Aorta (tissue), 5 donors: ENCODE results near the gene CEND1. TPM values are rescaled to one million over a fixed set of nuclear protein-coding genes. Genes with fewer than 3 reads are reported as not detected.
"Not testable (repeated sequence)": the region's sequence is repeated elsewhere in the genome, so short reads cannot be mapped to it uniquely, and the experiment has no call there.

Experiments
- ATAC-seq: fragments of 200-7000 bp; cut with Tn5 transposase; one replicate; pipeline ENCODE4 v1.9.1; 2022; ENCODE audit warnings: moderate library complexity; ENCODE audit not compliant: low FRiP score
- DNase-seq, 2 donors: peaks; one replicate each; pipeline ENCODE4 v3.0.0-alpha.2; 2020
- H3K27ac ChIP-seq, 2 donors: one replicate each; pipeline ENCODE4 v1.5.1; 2013; ENCODE audit warnings: low read length in 2 of 2, mild to moderate bottlenecking in 2 of 2, moderate library complexity in 2 of 2, control low read depth in 1 of 2, inconsistent platforms in 1 of 2, low read depth in 1 of 2
- H3K27me3 ChIP-seq, 2 donors: one replicate each; pipeline ENCODE4 v1.6.1; 2013; ENCODE audit warnings: control low read depth in 1 of 2, low read length in 1 of 2, mild to moderate bottlenecking in 1 of 2, moderate library complexity in 1 of 2; ENCODE audit not compliant: insufficient read depth in 2 of 2, control insufficient read depth in 1 of 2
- H3K36me3 ChIP-seq, 2 donors: one replicate each; pipeline ENCODE4 v1.6.1; 2013; ENCODE audit warnings: control low read depth in 1 of 2, low read length in 1 of 2, mild to moderate bottlenecking in 1 of 2; ENCODE audit not compliant: insufficient read depth in 2 of 2, control insufficient read depth in 1 of 2
- H3K4me1 ChIP-seq, 2 donors: one replicate each; pipeline ENCODE4 v1.6.1; 2013; ENCODE audit warnings: low read length in 2 of 2, control low read depth in 1 of 2, mild to moderate bottlenecking in 1 of 2, moderate library complexity in 1 of 2; ENCODE audit not compliant: insufficient read depth in 2 of 2, control insufficient read depth in 1 of 2
- H3K4me3 ChIP-seq, 2 donors: one replicate each; pipeline ENCODE4 v1.5.1; 2013; ENCODE audit warnings: low read length in 2 of 2, control low read depth in 1 of 2, mild to moderate bottlenecking in 1 of 2
- H3K9me3 ChIP-seq: one replicate; pipeline ENCODE4 v1.6.1; 2013; ENCODE audit warnings: mild to moderate bottlenecking, low read length; ENCODE audit not compliant: control insufficient read depth
- WGBS, 2 donors: extraction: QIAGEN DNeasy Blood & Tissue Kit; methylation state at CpG; one replicate each; pipeline ENCODE4 v1.1.7; 2013; 5-methylcytosine and 5-hydroxymethylcytosine counted together
- intact Hi-C, 2 donors: fragments of 100-400 bp; cut with DNase I; formaldehyde crosslinking; loops; one replicate each; pipeline versions ENCODE4 v1.14.2 to v1.15.0; 2022
- polyA plus RNA-seq, 2 donors: library from polyadenylated mRNA; stranded (reverse); fragments of 200-250 nt; gene quantifications; one replicate each; pipeline ENCODE4 v1.2.3, GENCODE V29; 2013
- total RNA-seq, 2 donors: library from RNA; stranded (reverse); fragmentation: NEBNext Ultra II Directional; extraction: Animal tissue kit (Norgen Biotek cat#: 25700); gene quantifications; one replicate each; pipeline ENCODE4 v1.2.1, GENCODE V29; 2021
- donor health status: healthy with polysubstance abuse.
- donor health status: Bipolar disorder and iron deficiency.
- donor health status: DM: no; HTN: no; CAD: no.
- donor health status: DM: no; HTN: no; CAD: no.
- donor health status: DM: yes; HTN: yes; CAD: no.

The CEND1 gene
- total and polyA plus RNA-seq, 4 donors = 0.10 TPM; not detected in 3

DNA sequence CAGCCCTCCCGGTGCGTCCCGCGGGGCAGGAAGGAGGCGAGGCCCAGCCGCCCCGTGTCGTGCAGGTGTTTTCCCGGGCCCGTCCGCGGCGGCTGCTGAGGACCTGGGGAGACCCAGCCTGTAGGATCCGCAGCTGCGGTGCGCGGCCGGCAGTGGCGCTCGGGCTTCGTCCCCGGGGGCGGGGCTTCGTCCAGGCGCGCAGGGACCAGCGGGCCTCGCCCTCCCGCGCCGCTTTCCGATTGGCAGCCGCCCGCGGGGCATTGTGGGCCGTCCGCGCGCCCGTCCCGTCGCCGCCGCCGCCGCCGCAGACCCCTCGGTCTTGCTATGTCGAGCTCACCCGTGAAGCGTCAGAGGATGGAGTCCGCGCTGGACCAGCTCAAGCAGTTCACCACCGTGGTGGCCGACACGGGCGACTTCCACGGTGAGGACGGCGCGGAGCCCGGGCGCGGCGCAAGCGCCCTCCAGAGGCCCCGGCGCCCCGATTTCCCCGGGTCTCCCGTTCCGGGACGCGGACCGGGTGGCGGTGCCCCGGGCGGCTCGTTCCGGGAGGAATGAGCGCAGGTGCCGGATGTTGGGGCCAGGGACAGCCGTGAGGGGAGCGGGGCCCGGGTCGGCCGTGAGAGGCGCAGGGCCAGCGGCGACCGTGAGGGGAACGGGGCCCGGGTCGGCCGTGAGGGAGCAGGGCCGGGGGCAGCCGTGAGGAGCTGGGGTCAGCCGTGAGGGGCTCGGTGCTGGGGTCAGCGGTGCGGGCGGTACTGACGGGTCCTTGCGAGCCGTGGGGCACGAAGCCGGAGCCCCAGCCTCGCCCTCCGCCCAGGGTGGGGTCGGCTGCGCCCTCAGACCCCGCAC is 42.5 kb downstream of the CEND1 start, which contains the start of gene TALDO1:
TSS of gene TALDO1 (plus strand) at position 307 of the 849 bp plus-strand sequence. CDS start at position 325, 18 bp downstream.
- WGBS, 2 donors = 0 to 1% methylated on average over 58 to 112 of the region's 112 CpGs
- Histone ChIP-seq H3K27ac (peak within 1 kb of the TSS in 1 of 2 donors; percentile 46), H3K36me3 (no peaks in the 10 kb centered on the region), H3K27me3 (no peaks in the 10 kb centered on the region), H3K9me3 (no peaks in the 10 kb centered on the region), H3K4me3 (peak within 1 kb of the TSS; percentile 67 to 82), H3K4me1 (peaks cover 0 to 4% of the 10 kb centered on the region in 2 donors)
- peak; percentile 96 for ATAC-seq
- peak; percentile 94 to 98 for DNase-seq
- intact Hi-C loops = no loop called here

DNA sequence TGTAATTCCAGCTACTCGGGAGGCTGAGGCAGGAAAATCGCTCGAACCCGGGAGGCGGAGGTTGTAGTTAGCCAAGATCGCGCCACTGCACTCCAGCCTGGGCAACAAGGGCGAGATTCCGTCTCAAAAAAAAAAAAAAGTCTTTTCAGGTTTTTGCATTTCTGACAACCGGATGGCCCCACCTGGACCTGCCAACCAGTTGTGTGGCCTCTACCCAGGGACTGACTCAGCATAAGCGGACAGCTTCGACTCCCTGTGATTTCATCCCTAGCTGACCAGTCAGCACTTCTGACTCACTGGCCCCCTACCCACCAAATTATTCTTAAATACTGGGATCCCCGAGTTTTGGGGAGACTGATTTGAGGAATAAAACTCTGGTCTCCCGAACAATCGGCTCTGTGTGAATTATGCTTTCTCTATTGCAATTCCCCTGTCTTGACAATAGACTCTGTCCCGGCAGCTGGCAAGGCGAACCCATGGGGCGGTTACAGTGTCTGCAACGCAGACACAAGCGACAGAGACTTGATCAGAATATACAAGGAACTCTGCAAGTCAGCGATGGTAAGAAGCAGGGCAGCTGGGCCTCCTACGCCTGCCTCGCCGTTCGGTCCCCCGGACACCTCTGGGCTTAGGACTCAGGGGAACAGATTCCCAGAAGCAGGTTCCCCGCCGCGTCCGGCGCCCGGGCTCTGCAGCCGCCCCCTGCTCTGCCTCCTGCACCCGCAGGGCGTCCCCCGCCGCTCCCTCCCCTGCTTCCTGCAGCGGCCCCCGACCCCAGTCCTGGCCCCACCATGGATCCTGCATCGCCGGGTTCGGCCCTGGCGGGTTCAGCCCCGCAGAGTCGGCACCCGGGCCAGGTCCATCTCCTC is 43.4 kb downstream of the CEND1 start:
- Histone ChIP-seq H3K9me3 (no peaks in the 10 kb centered on the region), H3K4me3 (peak overlapping the region; percentile 58 to 67), H3K36me3 (no peaks in the 10 kb centered on the region), H3K27ac (peak overlapping the region in 1 of 2 donors; percentile 25), H3K27me3 (no peaks in the 10 kb centered on the region), H3K4me1 (peaks cover 0 to 4% of the 10 kb centered on the region in 2 donors)
- ATAC-seq (peak; percentile 69), DNase-seq (peak in 1 of 2 donors; percentile 58)
- WGBS, 2 donors = 24 to 26% methylated on average over 45 to 46 of the region's 46 CpGs
- intact Hi-C loops = no loop called here

DNA sequence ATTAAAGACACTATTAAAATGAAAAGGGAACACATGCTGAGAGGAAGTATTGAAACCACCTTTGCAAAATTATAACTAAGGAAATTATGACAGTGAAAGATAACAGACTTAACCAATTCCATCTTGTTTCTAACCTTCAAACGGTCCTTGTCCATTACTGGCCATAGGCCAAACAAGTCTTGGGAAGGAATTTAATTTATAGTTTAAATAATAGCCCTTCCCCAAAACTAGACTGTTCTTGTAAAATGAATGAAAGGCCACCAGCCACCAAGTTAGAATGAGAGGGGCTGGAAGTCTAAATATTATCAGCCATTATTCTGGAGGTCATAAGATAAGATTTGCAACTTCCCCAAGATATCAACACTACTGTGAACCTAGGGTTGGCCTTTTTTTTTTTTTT is 44.5 kb downstream of the CEND1 start:
- H3K4me1 ChIP-seq = peaks cover 0 to 4% of the 10 kb centered on the region in 2 donors
- ATAC-seq (no peak), DNase-seq (no peak)
- no peaks in the 10 kb centered on the region for H3K9me3 ChIP-seq
- H3K36me3 ChIP-seq = no peaks in the 10 kb centered on the region
- H3K27ac ChIP-seq = no peak overlapping the region
- intact Hi-C loops = no loop called here
- 51 to 60% methylated on average over 1 of the region's 1 CpG for WGBS, 2 donors
- H3K4me3 ChIP-seq = no peak overlapping the region
- no peaks in the 10 kb centered on the region for H3K27me3 ChIP-seq

DNA sequence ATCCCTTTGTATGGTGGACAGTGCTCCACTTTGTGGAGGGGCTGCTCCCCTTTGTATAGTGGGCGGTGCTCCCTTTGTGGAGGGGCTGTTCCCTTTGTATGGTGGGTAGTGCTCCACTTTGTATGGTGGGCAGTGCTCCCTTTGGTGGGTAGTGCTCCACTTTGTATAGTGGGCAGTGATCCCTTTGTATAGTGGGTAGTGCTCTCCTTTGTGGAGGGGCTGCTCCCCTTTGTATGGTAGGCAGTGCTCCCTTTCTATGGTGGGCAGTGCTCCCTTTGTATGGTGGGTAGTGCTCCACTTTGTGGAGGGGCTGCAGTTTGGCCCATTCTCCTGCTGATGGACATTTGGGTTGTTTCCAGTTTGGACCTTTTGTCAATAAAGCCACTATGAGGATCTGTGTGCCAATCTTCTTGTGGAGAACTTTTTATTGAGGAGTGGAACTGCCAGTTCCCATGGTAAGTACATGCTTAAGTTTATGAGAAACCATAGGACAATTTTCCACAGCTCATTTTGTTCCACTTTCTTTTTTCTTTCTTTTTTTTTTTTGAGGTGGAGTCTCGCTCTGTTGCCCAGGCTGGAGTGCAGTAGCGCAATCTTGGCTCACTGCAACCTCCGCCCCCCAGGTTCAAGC is 47.2 kb downstream of the CEND1 start:
- no peaks in the 10 kb centered on the region for H3K27me3 ChIP-seq
- no peaks in the 10 kb centered on the region for H3K9me3 ChIP-seq
- no peaks in the 10 kb centered on the region for H3K4me1 ChIP-seq
- H3K4me3 ChIP-seq = no peak overlapping the region
- ATAC-seq (no peak), DNase-seq (no peak)
- no peak overlapping the region for H3K27ac ChIP-seq
- WGBS, 2 donors = 90 to 99% methylated on average over 4 of the region's 4 CpGs
- intact Hi-C loops = no loop called here
- no peaks in the 10 kb centered on the region for H3K36me3 ChIP-seq

DNA sequence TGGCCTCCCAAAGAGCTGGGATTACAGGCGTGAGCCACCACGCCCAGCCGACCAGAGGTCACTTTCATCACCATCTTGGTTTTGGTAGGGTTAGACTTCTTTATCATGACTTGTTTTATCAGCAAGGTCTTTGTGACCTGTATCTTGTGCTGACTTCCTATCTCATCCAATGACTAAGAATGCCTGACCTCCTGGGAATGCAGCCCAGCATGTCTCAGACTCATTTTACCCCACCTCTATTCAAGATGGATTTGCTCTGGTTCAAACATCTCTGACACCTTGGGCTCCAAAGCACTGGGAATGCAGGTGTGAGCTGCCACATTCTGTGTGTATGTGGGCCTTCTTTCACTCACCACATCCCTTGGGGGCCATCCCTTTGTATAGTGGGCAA is 47.7 kb downstream of the CEND1 start:
- H3K36me3 ChIP-seq = no peaks in the 10 kb centered on the region
- H3K27me3 ChIP-seq = no peaks in the 10 kb centered on the region
- DNase-seq (no peak), ATAC-seq (no peak)
- H3K27ac ChIP-seq = no peak overlapping the region
- H3K4me1 ChIP-seq = no peaks in the 10 kb centered on the region
- H3K4me3 ChIP-seq = no peak overlapping the region
- intact Hi-C loops = no loop called here
- WGBS, 2 donors = 93 to 100% methylated on average over 3 of the region's 3 CpGs
- no peaks in the 10 kb centered on the region for H3K9me3 ChIP-seq

DNA sequence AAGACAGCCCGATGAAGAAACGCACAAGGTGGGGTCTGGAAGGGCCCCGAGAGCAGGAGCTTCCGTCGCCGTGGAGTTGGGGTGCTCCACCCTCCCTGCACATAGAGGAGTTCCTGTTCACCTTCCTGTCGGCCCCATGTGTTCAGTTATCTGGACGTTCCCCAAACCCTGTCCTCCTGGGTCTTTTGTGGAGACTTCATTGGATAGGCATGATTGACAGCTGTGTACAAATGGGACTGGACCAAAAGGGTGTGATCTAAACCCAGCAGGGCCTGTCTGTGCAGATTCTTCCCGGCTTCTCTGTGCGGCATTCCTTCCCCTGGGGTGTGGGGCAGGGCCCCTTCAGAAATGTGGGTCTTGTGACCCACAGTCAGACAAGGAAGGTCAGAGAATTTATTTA is 52.0 kb downstream of the CEND1 start:
- H3K4me3 ChIP-seq, H3K27me3 ChIP-seq, H3K36me3 ChIP-seq, intact Hi-C loops, H3K9me3 ChIP-seq, DNase-seq, ATAC-seq, H3K4me1 ChIP-seq, H3K27ac ChIP-seq: not testable (repeated sequence)
- 64 to 77% methylated on average over 10 of the region's 10 CpGs for WGBS, 2 donors

DNA sequence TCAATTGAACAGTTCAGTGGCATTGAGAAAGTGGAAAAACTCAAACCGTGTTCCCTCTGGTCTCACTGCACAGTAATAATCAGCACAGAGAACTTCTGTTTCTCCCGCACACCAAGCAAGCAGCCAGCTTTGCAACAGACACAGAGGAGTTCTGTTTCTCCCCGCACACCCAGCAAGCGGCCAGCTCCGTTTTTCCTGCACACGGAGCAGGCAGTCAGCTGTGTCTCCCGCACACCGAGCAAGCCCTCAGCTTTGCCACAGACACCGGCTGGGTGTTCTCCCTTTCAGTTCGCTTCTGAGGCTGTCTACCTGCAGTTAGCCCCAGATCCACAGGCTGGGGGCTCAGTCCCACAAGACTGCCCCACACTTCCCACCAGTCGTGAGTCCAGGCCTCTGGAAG is 52.5 kb downstream of the CEND1 start:
- H3K36me3 ChIP-seq = no peaks in the 10 kb centered on the region
- no peaks in the 10 kb centered on the region for H3K27me3 ChIP-seq
- no peaks in the 10 kb centered on the region for H3K4me1 ChIP-seq
- ATAC-seq (no peak), DNase-seq (no peak)
- H3K4me3 ChIP-seq = no peak overlapping the region
- 41 to 43% methylated on average over 11 of the region's 11 CpGs for WGBS, 2 donors
- no peaks in the 10 kb centered on the region for H3K9me3 ChIP-seq
- H3K27ac ChIP-seq = no peak overlapping the region
- intact Hi-C loops = no loop called here
